ENCODE data around the gene RNASEL. TPM values are rescaled to one million over a fixed set of nuclear protein-coding genes. Genes with fewer than 3 reads are reported as not detected.
"Not testable (repeated sequence)": the region's sequence is repeated elsewhere in the genome, so short reads cannot be mapped to it uniquely, and the experiment has no call there.

The RNASEL gene
- total and polyA plus RNA-seq, 2 of the 13 experiments (the other 11 are each of a cell fraction or from before 2014, with no cell fraction given): 0.05 to 0.20 TPM

GRCh38 chr1:182633031-182633430, 44.0 kb upstream of the RNASEL start (continued):
- TF ChIP-seq, protein P1, sequence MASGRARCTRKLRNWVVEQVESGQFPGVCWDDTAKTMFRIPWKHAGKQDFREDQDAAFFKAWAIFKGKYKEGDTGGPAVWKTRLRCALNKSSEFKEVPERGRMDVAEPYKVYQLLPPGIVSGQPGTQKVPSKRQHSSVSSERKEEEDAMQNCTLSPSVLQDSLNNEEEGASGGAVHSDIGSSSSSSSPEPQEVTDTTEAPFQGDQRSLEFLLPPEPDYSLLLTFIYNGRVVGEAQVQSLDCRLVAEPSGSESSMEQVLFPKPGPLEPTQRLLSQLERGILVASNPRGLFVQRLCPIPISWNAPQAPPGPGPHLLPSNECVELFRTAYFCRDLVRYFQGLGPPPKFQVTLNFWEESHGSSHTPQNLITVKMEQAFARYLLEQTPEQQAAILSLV (CRISPR knock-in tag; IDR thresholded peaks at IDR 0.05; ENCODE audit: borderline replicate concordance): no peak
- TF ChIP-seq HOXD1 (CRISPR knock-in tag; IDR thresholded peaks at IDR 0.05): no peak
- TF ChIP-seq POLR2AphosphoS2 (IDR thresholded peaks at IDR 0.05; ENCODE audit: low read depth, low read length): no peak
- no peak for TF ChIP-seq CBFB (CRISPR knock-in tag; IDR thresholded peaks at IDR 0.05)
- no peak for TF ChIP-seq YY1 (IDR thresholded peaks at IDR 0.05; ENCODE audit: insufficient read depth, insufficient replicate concordance, low read depth, low read length)
- no peak for TF ChIP-seq ZNF691 (CRISPR knock-in tag; IDR thresholded peaks at IDR 0.05; ENCODE audit: borderline replicate concordance, low read depth)
- no peak for TF ChIP-seq SOX5 (CRISPR knock-in tag; IDR thresholded peaks at IDR 0.05; ENCODE audit: borderline replicate concordance)
- TF ChIP-seq, protein P2, sequence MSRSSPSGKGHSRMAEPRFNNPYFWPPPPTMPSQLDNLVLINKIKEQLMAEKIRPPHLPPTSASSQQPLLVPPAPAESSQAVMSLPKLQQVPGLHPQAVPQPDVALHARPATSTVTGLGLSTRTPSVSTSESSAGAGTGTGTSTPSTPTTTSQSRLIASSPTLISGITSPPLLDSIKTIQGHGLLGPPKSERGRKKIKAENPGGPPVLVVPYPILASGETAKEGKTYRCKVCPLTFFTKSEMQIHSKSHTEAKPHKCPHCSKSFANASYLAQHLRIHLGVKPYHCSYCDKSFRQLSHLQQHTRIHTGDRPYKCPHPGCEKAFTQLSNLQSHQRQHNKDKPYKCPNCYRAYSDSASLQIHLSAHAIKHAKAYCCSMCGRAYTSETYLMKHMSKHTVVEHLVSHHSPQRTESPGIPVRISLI (CRISPR knock-in tag; IDR thresholded peaks at IDR 0.05; ENCODE audit: borderline replicate concordance): no peak

DNA sequence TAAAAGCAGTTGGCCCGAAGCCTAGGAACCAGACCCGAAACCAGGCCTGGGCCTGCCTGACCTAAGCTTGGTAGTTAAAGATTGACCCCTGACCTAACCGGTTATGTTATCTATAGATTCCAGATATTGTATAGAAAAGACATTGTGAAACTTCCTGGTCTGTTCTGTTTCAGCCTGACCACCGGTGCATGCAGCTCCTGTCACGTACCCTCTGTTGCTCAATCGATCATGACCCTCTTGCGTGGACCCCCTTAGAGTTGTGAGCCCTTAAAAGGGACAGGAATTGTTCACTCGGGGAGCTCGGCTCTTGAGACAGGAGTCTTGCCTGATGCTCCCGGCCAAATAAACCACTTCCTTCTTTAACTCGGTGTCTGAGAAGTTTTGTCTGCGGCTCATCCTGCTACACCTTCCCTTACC, 43.4 kb upstream of the RNASEL start:
- H2AFZ ChIP-seq (ENCODE audit: low read length); H3K4me1 ChIP-seq (ENCODE audit: insufficient read depth, low read length); H3K9me3 ChIP-seq (ENCODE audit: low read length); POLR2A ChIA-PET; H3K4me3 ChIP-seq (replicated peaks in 1 of 3; ENCODE audit: insufficient read depth in 1 of 3, low read depth in 2 of 3, low read length in 3 of 3); H3K27ac ChIP-seq (ENCODE audit: extremely low read length, insufficient read depth, low read length); ATAC-seq; H3K79me2 ChIP-seq (ENCODE audit: insufficient read depth, low read length); H4K20me1 ChIP-seq (ENCODE audit: insufficient read depth, low read length); H3K4me2 ChIP-seq (ENCODE audit: low read depth, low read length); H3K27me3 ChIP-seq (ENCODE audit: control insufficient read depth in 1 of 2, insufficient read depth in 2 of 2, low read length in 2 of 2); H3K9ac ChIP-seq (ENCODE audit: insufficient read depth, low read depth, low read length); FAIRE-seq; in situ Hi-C loops (cut with HindIII; ENCODE audit: extremely low pct_ligation_motif_present, low pct_unique_long_range_greater_than_20kb); DNase-seq (ENCODE audit: low spot score); H3K36me3 ChIP-seq (replicated peaks in 1 of 2; ENCODE audit: control insufficient read depth in 1 of 2, insufficient read depth in 2 of 2, low read length in 2 of 2); BruUV-seq (replicated peaks); CTCF ChIA-PET (ENCODE audit: low intra/inter-chr PET ratio, low total read pairs): not testable (repeated sequence)
- 13% methylated on average over 12 of the region's 12 CpGs for WGBS (ENCODE audit: low lambda C conversion rate)
- intact Hi-C loops (cut with micrococcal nuclease; ENCODE audit: unreplicated experiment): loop anchor here (10.0 kb wide), 1 partner anchor 1472 kb away; no protein-coding TSS in a partner anchor
